Astrocyte of the spinal cord (primary cell): Measurements from ENCODE around the gene MT1B.
A peak's percentile ranks its signal among the peaks of the same experiment; 100 is the strongest.

Experiments used
- DNase-seq: peaks from one replicate; pipeline ENCODE4 v3.0.0; 2011; ENCODE audit warnings: low read depth, low spot score
- H3K4me3 ChIP-seq: 2 replicates; pipeline ENCODE4 v1.5.1; 2011; ENCODE audit warnings: low read depth, mild to moderate bottlenecking, low read length, moderate library complexity
- in situ Hi-C: cut with HindIII; loops from 2 replicates; pipeline ENCODE4 v1.10.0; 2017; ENCODE audit warnings: low sequenced_read_pairs
- TF ChIP-seq, protein P1 (sequence below): IDR thresholded peaks from 2 replicates; pipeline ENCODE4 v1.5.1; 2012; ENCODE audit warnings: low read depth, mild to moderate bottlenecking, low read length, inconsistent platforms

The MT1B gene

GRCh38 chr16:56607109-56607618, 44.5 kb upstream of the MT1B start:
- TF ChIP-seq, protein P1, sequence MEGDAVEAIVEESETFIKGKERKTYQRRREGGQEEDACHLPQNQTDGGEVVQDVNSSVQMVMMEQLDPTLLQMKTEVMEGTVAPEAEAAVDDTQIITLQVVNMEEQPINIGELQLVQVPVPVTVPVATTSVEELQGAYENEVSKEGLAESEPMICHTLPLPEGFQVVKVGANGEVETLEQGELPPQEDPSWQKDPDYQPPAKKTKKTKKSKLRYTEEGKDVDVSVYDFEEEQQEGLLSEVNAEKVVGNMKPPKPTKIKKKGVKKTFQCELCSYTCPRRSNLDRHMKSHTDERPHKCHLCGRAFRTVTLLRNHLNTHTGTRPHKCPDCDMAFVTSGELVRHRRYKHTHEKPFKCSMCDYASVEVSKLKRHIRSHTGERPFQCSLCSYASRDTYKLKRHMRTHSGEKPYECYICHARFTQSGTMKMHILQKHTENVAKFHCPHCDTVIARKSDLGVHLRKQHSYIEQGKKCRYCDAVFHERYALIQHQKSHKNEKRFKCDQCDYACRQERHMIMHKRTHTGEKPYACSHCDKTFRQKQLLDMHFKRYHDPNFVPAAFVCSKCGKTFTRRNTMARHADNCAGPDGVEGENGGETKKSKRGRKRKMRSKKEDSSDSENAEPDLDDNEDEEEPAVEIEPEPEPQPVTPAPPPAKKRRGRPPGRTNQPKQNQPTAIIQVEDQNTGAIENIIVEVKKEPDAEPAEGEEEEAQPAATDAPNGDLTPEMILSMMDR: no peak
- DNase-seq: peak; percentile 97
- in situ Hi-C loops: no loop called here
- H3K4me3 ChIP-seq: peak overlapping the region; percentile 7

DNA sequence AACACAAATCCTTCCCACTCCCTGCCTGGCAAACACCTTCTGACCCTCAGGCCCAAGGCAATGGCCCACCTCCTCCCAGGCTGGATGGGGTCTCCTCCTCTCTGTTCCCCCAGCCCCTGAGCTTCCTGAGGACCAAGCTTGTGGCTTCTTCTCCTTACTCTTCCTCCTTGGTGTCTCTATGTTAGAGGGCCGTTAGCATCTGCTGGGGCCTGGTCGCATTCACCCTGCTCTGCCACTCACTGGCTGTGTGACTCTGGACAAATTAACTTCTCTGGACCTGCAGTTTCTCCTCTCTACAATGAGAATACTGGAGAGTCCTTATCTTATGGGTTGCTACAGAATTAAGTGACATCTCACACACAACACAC, 44.0 kb upstream of the MT1B start:
- in situ Hi-C loops: no loop called here
- peak overlapping the region; percentile 27 for H3K4me3 ChIP-seq
- TF ChIP-seq, protein P1: no peak
- DNase-seq: no peak

DNA sequence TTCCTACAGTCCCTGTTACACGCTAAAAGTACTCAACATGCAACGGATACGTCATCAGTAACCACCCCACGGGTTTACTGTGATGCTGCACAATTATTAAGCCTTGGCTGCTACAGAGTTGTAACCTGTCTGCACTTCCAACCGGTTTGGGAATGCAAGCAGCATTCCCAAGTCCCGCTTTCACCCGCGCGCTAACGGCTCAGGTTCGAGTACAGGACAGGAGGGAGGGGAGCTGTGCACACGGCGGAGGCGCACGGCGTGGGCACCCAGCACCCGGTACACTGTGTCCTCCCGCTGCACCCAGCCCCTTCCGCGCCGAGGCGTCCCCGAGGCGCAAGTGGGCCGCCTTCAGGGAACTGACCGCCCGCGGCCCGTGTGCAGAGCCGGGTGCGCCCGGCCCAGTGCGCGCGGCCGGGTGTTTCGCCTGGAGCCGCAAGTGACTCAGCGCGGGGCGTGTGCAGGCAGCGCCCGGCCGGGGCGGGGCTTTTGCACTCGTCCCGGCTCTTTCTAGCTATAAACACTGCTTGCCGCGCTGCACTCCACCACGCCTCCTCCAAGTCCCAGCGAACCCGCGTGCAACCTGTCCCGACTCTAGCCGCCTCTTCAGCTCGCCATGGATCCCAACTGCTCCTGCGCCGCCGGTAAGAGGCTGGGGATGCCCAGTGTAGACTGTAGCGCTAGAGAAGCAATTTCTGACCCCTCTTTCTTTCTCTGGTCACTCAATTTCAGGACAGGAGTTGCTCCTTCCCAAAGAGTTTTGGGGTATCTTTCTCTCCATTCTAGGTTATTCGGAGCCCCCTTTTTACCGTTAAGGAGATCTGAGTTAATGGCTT, 43.4 kb upstream of the MT1B start, which contains the start of gene MT2A:
TSS of gene MT2A (plus strand) at position 542 of the 833 bp plus-strand sequence. CDS start at position 614, 72 bp downstream.
- peak within 1 kb of the TSS; percentile 90 for H3K4me3 ChIP-seq
- TF ChIP-seq, protein P1: no peak
- DNase-seq: peak; percentile 99
- in situ Hi-C loops: no loop called here

GRCh38 chr16:56608876-56609462, 42.7 kb upstream of the MT1B start:
- no peak for DNase-seq
- in situ Hi-C loops: no loop called here
- TF ChIP-seq, protein P1: no peak

DNA sequence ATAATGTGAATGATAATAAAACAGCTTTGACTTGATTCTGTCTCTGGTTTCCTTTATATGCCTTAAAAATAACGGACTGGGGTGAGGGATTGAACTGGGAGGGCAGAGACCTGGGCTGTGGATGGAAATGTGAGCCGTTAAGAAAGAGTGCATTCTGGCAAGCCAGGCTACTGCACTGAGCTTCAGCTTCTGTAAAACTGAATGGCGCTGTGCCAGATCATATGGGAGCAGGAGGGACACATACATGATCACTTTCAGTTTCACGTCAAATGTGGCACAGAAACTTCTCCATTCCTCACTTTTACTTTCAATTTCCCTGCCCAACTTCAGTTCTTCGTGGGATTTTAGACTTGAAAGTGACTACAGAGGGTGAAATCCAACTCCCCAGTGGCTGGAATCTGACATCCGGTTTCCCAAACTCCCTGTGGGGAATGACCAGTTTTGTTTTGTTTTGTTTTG, 42.2 kb upstream of the MT1B start:
- H3K4me3 ChIP-seq: peak overlapping the region; percentile 90
- peak; percentile 92 for DNase-seq
- in situ Hi-C loops: no loop called here
- TF ChIP-seq, protein P1: no peak

More at GRCh38 chr16:56608876-56609462, 42.7 kb upstream of the MT1B start:
- peak overlapping the region; percentile 90 for H3K4me3 ChIP-seq

DNA sequence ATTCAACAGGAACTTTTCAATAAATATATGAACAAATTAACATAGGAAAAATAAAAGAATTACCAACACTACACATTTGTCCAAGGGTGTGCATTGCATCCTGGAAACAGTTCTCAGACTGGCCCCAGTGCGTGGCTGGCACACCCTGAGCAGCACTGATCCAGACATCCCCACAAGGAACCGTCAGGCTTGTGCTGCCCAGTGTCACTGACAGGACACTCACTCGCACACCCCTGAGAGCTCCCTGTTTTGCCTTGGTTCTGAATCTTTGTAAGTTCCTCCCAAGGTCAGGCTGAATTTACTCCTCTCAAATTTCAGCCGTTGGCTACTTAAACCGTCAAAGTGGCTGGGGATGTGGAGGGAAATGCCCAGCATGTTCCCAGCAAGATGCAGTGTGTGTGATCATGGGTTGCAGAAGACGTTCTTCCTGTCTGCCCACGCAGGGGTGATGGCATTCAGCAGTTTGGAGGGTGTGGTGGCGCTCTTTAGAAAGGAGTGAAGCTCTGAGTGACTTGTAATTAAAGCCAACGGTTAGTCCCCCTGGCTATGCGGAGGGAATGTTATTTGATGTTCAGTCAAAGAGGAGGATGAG, 41.6 kb upstream of the MT1B start:
- peak; percentile 94 for DNase-seq
- TF ChIP-seq, protein P1: no peak
- H3K4me3 ChIP-seq: peak overlapping the region; percentile 90
- in situ Hi-C loops: no loop called here
